ENCODE data around the gene FOXD3. TPM values are rescaled to one million over a fixed set of nuclear protein-coding genes. Genes with fewer than 3 reads are reported as not detected.
A peak's percentile ranks its signal among the peaks of the same experiment; 100 is the strongest.

FOXD3 gene
- polyA plus RNA-seq, 1 experiment: not detected

- ChIA-PET CTCF (interaction anchor here (0.5 to 3.3 kb wide), 27 partner anchors 9 to 1589 kb away, joined by 3 to 18 read pairs (median 4); no protein-coding TSS in a partner anchor), POLR2A (no interaction called here)
- Histone ChIP-seq H3K27me3 (ENCODE audit: control insufficient read depth, insufficient read depth, low read length) (peaks cover 82% of the 10 kb centered on the region), H3K9me3 (ENCODE audit: control insufficient read depth, insufficient read depth, low read length) (peaks cover 16% of the 10 kb centered on the region; the same call in 1 of the 2 replicates), H3K4me3 (ENCODE audit: low read depth, low read length) (no peak overlapping the region), H3K27ac (ENCODE audit: low read depth, low read length) (no peak overlapping the region)
- peak; percentile 79 for TF ChIP-seq CTCF (IDR thresholded peaks at IDR 0.05; ENCODE audit: low read depth, low read length)
- peak; percentile 15 for DNase-seq (ENCODE audit: low read depth, low spot score)
Observed at GRCh38 chr1:63327417-63328054, 5.2 kb downstream of the FOXD3 start.

- H3K27ac ChIP-seq (ENCODE audit: low read depth, low read length): no peak overlapping the region
- DNase-seq (ENCODE audit: low read depth, low spot score): no peak
- H3K9me3 ChIP-seq (ENCODE audit: control insufficient read depth, insufficient read depth, low read length): peaks cover 13% of the 10 kb centered on the region; the same call in 1 of the 2 replicates
- H3K4me3 ChIP-seq (ENCODE audit: low read depth, low read length): no peak overlapping the region
- CTCF ChIA-PET: interaction anchor here (0.6 to 3.3 kb wide), 19 partner anchors 8 to 230 kb away, joined by 3 to 17 read pairs (median 4); no protein-coding TSS in a partner anchor
- POLR2A ChIA-PET: no interaction called here
- no peak for TF ChIP-seq CTCF (IDR thresholded peaks at IDR 0.05; ENCODE audit: low read depth, low read length)
- peaks cover 81% of the 10 kb centered on the region for H3K27me3 ChIP-seq (ENCODE audit: control insufficient read depth, insufficient read depth, low read length)
Observed at GRCh38 chr1:63328122-63328521, 5.8 kb downstream of the FOXD3 start.

- peaks cover 83% of the 10 kb centered on the region for H3K27me3 ChIP-seq (ENCODE audit: control insufficient read depth, insufficient read depth, low read length)
- H3K4me3 ChIP-seq (ENCODE audit: low read depth, low read length): no peak overlapping the region
- TF ChIP-seq CTCF (IDR thresholded peaks at IDR 0.05; ENCODE audit: low read depth, low read length): no peak
- peaks cover 13% of the 10 kb centered on the region; the same call in 1 of the 2 replicates for H3K9me3 ChIP-seq (ENCODE audit: control insufficient read depth, insufficient read depth, low read length)
- no peak overlapping the region for H3K27ac ChIP-seq (ENCODE audit: low read depth, low read length)
- DNase-seq (ENCODE audit: low read depth, low spot score): no peak
- ChIA-PET CTCF (interaction anchor here (1.1 to 1.9 kb wide), 4 partner anchors 7 to 117 kb away, joined by 3 to 7 read pairs (median 4); no protein-coding TSS in a partner anchor), POLR2A (no interaction called here)
Observed at GRCh38 chr1:63328781-63329180, 6.4 kb downstream of the FOXD3 start.

- Histone ChIP-seq H3K9me3 (ENCODE audit: control insufficient read depth, insufficient read depth, low read length) (peaks cover 8% of the 10 kb centered on the region; the same call in 1 of the 2 replicates), H3K4me3 (ENCODE audit: low read depth, low read length) (no peak overlapping the region), H3K27ac (ENCODE audit: low read depth, low read length) (no peak overlapping the region), H3K27me3 (ENCODE audit: control insufficient read depth, insufficient read depth, low read length) (peaks cover 76% of the 10 kb centered on the region)
- TF ChIP-seq CTCF (IDR thresholded peaks at IDR 0.05; ENCODE audit: low read depth, low read length): no peak
- ChIA-PET POLR2A (no interaction called here), CTCF (interaction anchor here (0.6 to 2.6 kb wide), 3 partner anchors 103 to 209 kb away, joined by 3 to 15 read pairs (median 4); no protein-coding TSS in a partner anchor)
- DNase-seq (ENCODE audit: low read depth, low spot score): no peak
Observed at GRCh38 chr1:63329621-63330330, 7.4 kb downstream of the FOXD3 start.

Data from AG04450 (cell line).